ENCODE data around the gene CD6.

GRCh38 chr11:60995798-60996197, 24.3 kb downstream of the CD6 start:
- no peak for TF ChIP-seq CTCF (IDR thresholded peaks at IDR 0.05; ENCODE audit: poor library complexity)
- no peak for TF ChIP-seq EZH2 (IDR thresholded peaks at IDR 0.05; ENCODE audit: borderline replicate concordance)
